ENCODE results near the gene RBM47.
"Not testable (repeated sequence)": the region's sequence is repeated elsewhere in the genome, so short reads cannot be mapped to it uniquely, and the experiment has no call there.

Gene RBM47

GRCh38 chr4:40562208-40562607, 67.5 kb downstream of the RBM47 start:
- DNase-seq (ENCODE audit: low read depth): no peak

GRCh38 chr4:40561543-40562177, 68.0 kb downstream of the RBM47 start:
- not testable (repeated sequence) for DNase-seq (ENCODE audit: low read depth)

DNA sequence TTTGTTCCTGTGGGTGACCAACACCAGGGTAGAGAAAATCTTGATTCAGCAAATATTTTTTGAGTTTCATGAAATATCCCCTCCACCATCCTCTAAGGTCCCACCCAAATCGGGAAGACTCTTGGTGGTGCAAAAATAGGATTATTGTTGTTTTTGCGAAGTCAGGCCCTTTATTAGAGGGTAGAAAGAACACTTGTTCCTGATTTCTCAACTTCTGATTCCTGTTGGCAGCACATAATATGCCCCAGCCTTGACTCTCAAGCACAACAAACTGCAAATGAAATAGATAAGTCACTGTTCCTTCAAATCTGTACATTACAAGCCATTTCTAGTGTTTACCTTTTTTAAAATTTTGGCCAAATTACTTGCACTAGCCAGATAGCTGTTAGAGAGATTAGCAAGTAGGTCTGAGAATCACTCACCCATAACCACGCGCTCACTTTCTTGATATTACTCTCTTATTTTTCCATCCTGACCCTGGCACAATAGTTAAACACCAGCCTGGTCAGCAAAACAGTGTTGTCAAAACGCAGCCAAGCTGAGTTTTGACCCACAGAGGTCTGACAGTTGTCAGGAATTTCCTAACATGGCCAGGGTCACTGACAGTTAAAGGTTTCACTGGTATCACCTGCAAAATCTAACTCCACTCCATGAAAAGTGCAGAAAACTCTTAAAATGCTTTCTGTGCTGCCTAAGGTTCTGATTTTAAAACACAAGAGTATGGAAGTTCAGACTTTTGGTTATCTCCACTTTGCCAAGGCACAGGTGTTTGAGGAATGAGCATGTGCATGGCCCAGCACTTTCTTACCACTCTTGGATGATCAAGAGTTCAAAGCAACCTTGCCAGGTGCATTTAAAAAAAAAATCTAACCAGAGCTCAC, 69.8 kb downstream of the RBM47 start:
- no peak for DNase-seq (ENCODE audit: low read depth)

- DNase-seq (ENCODE audit: low read depth): no peak
Measured at GRCh38 chr4:40557736-40558135, 71.9 kb downstream of the RBM47 start.

DNA sequence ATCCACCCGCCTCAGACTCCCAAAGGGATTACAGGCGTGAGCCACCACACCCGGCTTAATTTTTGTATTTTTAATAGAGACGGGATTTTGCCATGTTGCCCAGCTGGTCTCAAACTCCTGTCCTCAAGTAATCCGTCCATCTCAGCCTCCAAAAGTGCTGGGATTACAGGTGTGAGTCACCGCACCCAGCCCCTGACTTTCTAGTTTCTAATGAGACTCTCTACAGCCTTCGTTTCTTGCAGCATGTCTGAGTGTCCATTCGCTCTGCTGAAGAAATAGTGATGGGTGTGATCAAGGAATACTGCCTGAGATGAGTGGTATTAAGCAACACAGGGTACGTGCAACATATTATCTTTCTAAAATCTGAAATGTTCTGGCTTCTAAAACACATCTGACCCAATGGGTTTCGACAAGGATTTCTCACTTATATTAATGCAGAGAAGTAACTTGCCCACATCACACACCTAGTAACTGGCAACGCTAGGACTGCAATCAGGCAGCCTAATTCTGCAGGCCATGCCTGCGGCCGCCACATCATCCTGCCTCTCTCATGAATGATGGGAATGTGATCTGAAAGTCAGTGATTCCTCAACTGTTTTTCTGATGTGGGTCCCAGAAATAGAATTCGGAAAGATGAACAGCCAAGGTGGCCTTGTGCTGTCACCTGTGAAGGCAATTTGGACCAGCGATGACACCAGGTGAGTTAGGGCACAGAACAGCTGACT, 74.3 kb downstream of the RBM47 start:
- DNase-seq (ENCODE audit: low read depth): no peak

- DNase-seq (ENCODE audit: low read depth): not testable (repeated sequence)
Measured at GRCh38 chr4:40554641-40555040, 75.0 kb downstream of the RBM47 start.

DNA sequence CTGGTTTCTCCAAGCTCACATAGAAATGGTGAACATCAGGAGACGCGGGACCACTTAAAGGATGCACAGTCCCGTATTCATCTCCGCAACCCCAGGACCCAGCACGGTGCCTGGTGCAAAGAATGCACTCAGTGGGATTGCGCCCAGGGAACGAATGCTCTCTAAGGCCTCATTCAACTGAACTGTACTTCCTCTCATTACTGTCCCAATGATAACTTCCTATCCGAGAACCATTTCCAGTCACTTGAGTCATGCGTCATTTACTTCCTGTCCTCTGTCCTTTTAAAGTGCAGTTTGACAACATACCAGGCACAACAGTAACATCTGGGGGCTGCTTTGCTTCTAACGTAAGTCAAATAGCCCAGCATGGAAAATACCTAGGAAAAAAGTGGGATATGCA, 75.7 kb downstream of the RBM47 start:
- no peak for DNase-seq (ENCODE audit: low read depth)

GRCh38 chr4:40552536-40552935, 77.1 kb downstream of the RBM47 start:
- no peak for DNase-seq (ENCODE audit: low read depth)

GRCh38 chr4:40551568-40552136, 78.0 kb downstream of the RBM47 start:
- not testable (repeated sequence) for DNase-seq (ENCODE audit: low read depth)

GRCh38 chr4:40550948-40551462, 78.7 kb downstream of the RBM47 start:
- DNase-seq (ENCODE audit: low read depth): no peak

DNA sequence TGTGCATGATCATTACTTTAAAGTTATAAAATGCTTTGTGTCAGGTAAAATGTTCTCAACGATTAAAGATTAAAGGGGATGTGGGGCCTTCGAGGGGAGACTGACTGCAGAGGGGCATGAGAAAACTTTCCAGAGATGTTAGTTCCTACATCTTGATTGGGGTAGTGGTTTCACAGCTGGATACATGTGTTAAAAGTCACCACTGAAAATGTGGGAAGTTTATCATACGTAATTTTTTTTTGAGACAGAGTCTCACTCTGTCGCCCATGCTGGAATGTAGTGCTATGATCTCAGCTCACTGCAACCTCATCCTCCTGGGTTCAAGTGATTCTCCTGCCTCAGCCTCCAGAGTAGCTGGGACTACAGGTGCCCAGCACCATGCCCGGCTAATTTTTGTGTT, 79.5 kb downstream of the RBM47 start:
- DNase-seq (ENCODE audit: low read depth): no peak

- DNase-seq (ENCODE audit: low read depth): no peak
Measured at GRCh38 chr4:40548256-40548655, 81.4 kb downstream of the RBM47 start.

- DNase-seq (ENCODE audit: low read depth): no peak
Measured at GRCh38 chr4:40547789-40548132, 81.9 kb downstream of the RBM47 start.

DNA sequence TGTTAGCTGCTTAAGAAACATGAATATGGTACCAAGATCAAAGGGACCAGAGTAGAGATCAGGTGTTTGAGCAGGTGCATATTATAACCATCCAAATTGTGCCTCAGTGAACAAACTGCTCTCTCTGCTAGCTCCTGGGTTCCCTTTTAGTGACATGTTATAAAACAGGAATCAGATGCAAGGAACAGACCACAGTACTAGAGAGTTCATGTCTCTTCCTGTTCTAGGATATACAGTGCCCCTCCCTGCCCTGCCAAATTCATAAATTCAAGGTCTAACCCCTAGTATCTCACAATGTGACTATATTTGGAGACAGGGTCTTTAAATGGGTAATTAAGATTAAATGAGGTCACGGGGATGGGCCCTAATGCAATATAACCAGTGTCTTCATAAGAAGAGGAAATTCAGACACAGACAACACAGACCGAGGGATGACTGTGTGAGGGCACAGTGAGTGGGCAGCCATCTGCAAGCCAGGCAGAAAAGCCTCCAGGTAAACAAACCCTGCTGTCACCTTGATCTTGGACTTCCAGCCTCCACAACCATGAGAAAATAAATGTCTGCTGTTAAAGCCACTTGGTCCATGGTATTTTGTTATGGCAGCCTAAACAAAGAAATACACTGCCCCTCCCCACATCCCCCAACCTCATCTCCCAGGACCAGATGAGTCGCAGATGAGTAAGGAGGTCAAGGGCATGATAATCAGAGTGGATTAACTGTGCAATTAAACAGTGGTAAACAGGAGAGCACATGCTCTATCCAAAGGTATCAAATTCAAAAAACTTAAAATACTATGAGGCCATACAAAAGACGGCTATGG, 82.5 kb downstream of the RBM47 start:
- no peak for DNase-seq (ENCODE audit: low read depth)

GRCh38 chr4:40546506-40546905, 83.2 kb downstream of the RBM47 start:
- no peak for DNase-seq (ENCODE audit: low read depth)

DNA sequence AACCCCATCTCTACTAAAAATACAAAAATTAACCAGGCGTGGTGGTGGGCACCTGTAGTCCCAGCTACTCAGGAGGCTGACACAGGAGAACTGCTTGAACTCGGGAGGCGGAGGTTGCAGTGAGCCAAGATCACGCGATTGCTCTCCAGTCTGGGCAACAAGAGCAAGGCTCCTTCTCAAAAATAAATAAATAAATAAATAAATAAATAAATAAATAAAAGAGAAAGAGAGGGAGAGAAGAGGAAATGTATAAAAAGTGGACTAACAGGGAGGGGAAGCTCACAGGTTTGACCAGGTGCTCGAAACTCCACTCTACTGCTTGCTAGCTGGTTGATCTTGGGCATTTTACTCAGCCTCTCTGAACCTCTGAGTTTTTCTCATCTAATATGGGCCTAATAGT, 84.2 kb downstream of the RBM47 start:
- DNase-seq (ENCODE audit: low read depth): not testable (repeated sequence)

- DNase-seq (ENCODE audit: low read depth): no peak
Measured at GRCh38 chr4:40544221-40544620, 85.4 kb downstream of the RBM47 start.

DNA sequence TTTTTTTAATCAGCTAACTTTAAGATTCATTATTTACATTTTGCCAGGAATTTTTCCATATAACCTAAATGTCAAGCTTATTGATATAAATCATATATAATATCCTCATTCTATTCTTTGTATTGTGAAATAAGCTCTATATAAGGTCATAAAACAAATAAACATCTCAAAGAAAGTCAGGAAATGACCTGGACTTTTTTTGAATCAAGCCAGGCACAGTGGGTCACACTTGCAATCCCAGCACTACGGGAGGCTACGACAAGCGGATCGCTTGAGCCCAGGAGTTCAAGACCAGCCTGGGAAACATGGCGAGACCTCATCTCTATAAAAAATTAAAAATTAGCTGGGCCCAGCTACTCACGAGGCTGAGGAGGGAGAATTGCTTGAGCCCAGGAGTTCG, 88.9 kb downstream of the RBM47 start:
- no peak for DNase-seq (ENCODE audit: low read depth)

GRCh38 chr4:40536032-40536431, 93.6 kb downstream of the RBM47 start:
- no peak for DNase-seq (ENCODE audit: low read depth)

GRCh38 chr4:40531636-40532023, 98.0 kb downstream of the RBM47 start:
- DNase-seq (ENCODE audit: low read depth): no peak

DNA sequence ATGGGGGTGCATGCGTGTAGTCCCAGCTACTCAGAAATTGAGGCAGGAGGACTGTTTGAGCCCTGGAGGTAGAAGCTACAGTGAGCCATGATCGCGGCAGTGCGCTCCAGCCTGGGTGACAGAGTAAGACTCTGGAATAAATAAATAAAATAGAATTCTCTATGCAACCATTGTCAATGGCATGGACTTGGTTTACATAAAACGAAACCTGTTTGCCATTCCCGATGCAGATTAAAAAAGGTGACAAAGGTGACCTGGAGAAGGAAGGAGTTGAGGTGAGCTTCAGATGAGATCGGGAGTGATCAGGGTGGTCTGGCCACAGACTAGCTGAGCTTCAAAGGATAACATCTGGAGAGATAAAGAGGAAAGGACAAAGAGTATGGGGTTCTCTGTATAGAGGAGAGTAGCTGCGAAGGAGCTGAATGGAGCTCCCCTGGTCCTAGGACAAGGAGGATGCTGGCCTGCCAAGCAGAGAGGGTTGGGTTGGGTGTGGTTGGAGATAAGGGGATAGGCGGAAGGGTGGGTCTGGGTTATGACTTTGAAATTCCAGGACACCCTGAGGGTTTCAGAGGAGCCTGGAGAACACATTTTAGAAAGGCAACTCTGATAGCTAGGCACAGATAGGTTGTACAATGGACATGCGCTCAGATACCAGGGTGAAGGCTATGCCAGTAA, 98.6 kb downstream of the RBM47 start:
- no peak for DNase-seq (ENCODE audit: low read depth)

All from GM04504 (cell line).